ENCODE results near the gene ATP5PB.

The ATP5PB gene

GRCh38 chr1:111446967-111447892, 2.0 kb upstream of the ATP5PB start:
- DNase-seq (ENCODE audit: low read depth in 2 of 2), result no peak

- DNase-seq (ENCODE audit: low read depth in 2 of 2), result no peak
These were observed 764 bp upstream of the ATP5PB start for GRCh38 chr1:111448482-111448917.

GRCh38 chr1:111449703-111450017, 396 bp downstream of the ATP5PB start:
- DNase-seq (ENCODE audit: low read depth in 2 of 2), result no peak

- DNase-seq (ENCODE audit: low read depth in 2 of 2), result no peak
These were observed 921 bp downstream of the ATP5PB start for GRCh38 chr1:111450185-111450584.

GRCh38 chr1:111452581-111452980, 3.3 kb downstream of the ATP5PB start:
- no peak for DNase-seq (ENCODE audit: low read depth in 2 of 2)

GRCh38 chr1:111453706-111454105, 4.4 kb downstream of the ATP5PB start:
- DNase-seq (ENCODE audit: low read depth in 2 of 2), result no peak

- DNase-seq (ENCODE audit: low read depth in 2 of 2), result no peak
These were observed 5.8 kb downstream of the ATP5PB start for GRCh38 chr1:111454859-111455641.

GRCh38 chr1:111455642-111456031, 6.4 kb downstream of the ATP5PB start:
- DNase-seq (ENCODE audit: low read depth in 2 of 2), result no peak

- no peak for DNase-seq (ENCODE audit: low read depth in 2 of 2)
These were observed 12.5 kb downstream of the ATP5PB start for GRCh38 chr1:111461765-111462164.

- DNase-seq (ENCODE audit: low read depth in 2 of 2), result no peak
These were observed 13.2 kb downstream of the ATP5PB start for GRCh38 chr1:111462370-111463028.

GRCh38 chr1:111463029-111463683, 13.9 kb downstream of the ATP5PB start:
- no peak for DNase-seq (ENCODE audit: low read depth in 2 of 2)

- DNase-seq (ENCODE audit: low read depth in 2 of 2), result no peak
These were observed 16.5 kb downstream of the ATP5PB start for GRCh38 chr1:111465754-111466153.

- DNase-seq (ENCODE audit: low read depth in 2 of 2), result no peak
These were observed 17.2 kb downstream of the ATP5PB start for GRCh38 chr1:111466480-111466879.

- no peak for DNase-seq (ENCODE audit: low read depth in 2 of 2)
These were observed 18.8 kb downstream of the ATP5PB start for GRCh38 chr1:111467865-111468716.

GRCh38 chr1:111468717-111469100, 19.4 kb downstream of the ATP5PB start:
- no peak for DNase-seq (ENCODE audit: low read depth in 2 of 2)

GRCh38 chr1:111469539-111469938, 20.3 kb downstream of the ATP5PB start:
- no peak for DNase-seq (ENCODE audit: low read depth in 2 of 2)

GRCh38 chr1:111470596-111470995, 21.3 kb downstream of the ATP5PB start:
- DNase-seq (ENCODE audit: low read depth in 2 of 2), result no peak

- peak; percentile 26 to 48 for DNase-seq (ENCODE audit: low read depth in 2 of 2)
These were observed 21.7 kb downstream of the ATP5PB start for GRCh38 chr1:111471012-111471411.

- no peak for DNase-seq (ENCODE audit: low read depth in 2 of 2)
These were observed 22.3 kb downstream of the ATP5PB start for GRCh38 chr1:111471538-111471937.

- no peak for DNase-seq (ENCODE audit: low read depth in 2 of 2)
These were observed 24.8 kb downstream of the ATP5PB start for GRCh38 chr1:111474106-111474505.

GRCh38 chr1:111474521-111474920, 25.3 kb downstream of the ATP5PB start:
- DNase-seq (ENCODE audit: low read depth in 2 of 2), result no peak

Measured in stimulated activated CD4-positive, alpha-beta T cell treated with anti-CD3 and anti-CD28 coated beads, Interleukin-15, amount 100 ng/mL, for 48 hours (primary cell).